ENCODE results near the gene DEFB114. TPM values are rescaled to one million over a fixed set of nuclear protein-coding genes. Genes with fewer than 3 reads are reported as not detected.

The DEFB114 gene
- total RNA-seq, 1 donor from 2014 or later: not detected

GRCh38 chr6:49937017-49937416, 26.9 kb downstream of the DEFB114 start:
- no peak overlapping the region for H2AFZ ChIP-seq (ENCODE audit: low read depth, low read length)
- no peak for DNase-seq (ENCODE audit: low read depth)
- Mint-ChIP-seq H3K9me3 (ENCODE audit: unreplicated experiment) (no peaks in the 10 kb centered on the region), H3K4me1 (ENCODE audit: low read depth, unreplicated experiment) (no peaks in the 10 kb centered on the region), H3K27me3 (ENCODE audit: low read depth, unreplicated experiment) (no peaks in the 10 kb centered on the region), H3K27ac (ENCODE audit: unreplicated experiment) (no peak overlapping the region), H3K4me3 (ENCODE audit: unreplicated experiment) (no peak overlapping the region), H3K36me3 (ENCODE audit: low read depth, unreplicated experiment) (no peaks in the 10 kb centered on the region)
- H3K4me3 ChIP-seq (ENCODE audit: insufficient read depth, low read depth, low read length): no peak overlapping the region
- no peaks in the 10 kb centered on the region for H4K20me1 ChIP-seq (ENCODE audit: insufficient read depth, low read length)
- no peaks in the 10 kb centered on the region for H3K36me3 ChIP-seq (ENCODE audit: insufficient read depth, low read length)
- H3K9me3 ChIP-seq (ENCODE audit: insufficient read depth, low read depth, low read length): no peaks in the 10 kb centered on the region
- no peaks in the 10 kb centered on the region for H3K4me1 ChIP-seq (ENCODE audit: insufficient read depth, low read length)
- no peak for TF ChIP-seq EZH2 (IDR thresholded peaks at IDR 0.05; ENCODE audit: insufficient read depth, low read length)
- H3K4me2 ChIP-seq (ENCODE audit: low read length): no peak overlapping the region
- no peaks in the 10 kb centered on the region for H3K79me2 ChIP-seq (ENCODE audit: insufficient read depth, low read length)
- H3K9ac ChIP-seq (ENCODE audit: low read length): no peak overlapping the region
- H3K27ac ChIP-seq (ENCODE audit: low read depth, low read length): no peak overlapping the region
- no peaks in the 10 kb centered on the region for H3K27me3 ChIP-seq (ENCODE audit: insufficient read depth, low read length)
- no peak for FAIRE-seq

- no peak overlapping the region for H3K4me2 ChIP-seq (ENCODE audit: low read length)
- no peak for TF ChIP-seq CTCF (IDR thresholded peaks at IDR 0.05; ENCODE audit: insufficient read depth, low read depth, low read length)
- no peak for TF ChIP-seq EZH2 (IDR thresholded peaks at IDR 0.05; ENCODE audit: insufficient read depth, low read length)
- no peak overlapping the region for H3K9ac ChIP-seq (ENCODE audit: low read length)
- H3K27me3 ChIP-seq (ENCODE audit: insufficient read depth, low read length): no peaks in the 10 kb centered on the region
- H3K27ac Mint-ChIP-seq (ENCODE audit: unreplicated experiment): no peak overlapping the region
- H3K9me3 Mint-ChIP-seq (ENCODE audit: unreplicated experiment): no peaks in the 10 kb centered on the region
- H3K36me3 Mint-ChIP-seq (ENCODE audit: low read depth, unreplicated experiment): no peaks in the 10 kb centered on the region
- no peak for FAIRE-seq
- H3K4me1 Mint-ChIP-seq (ENCODE audit: low read depth, unreplicated experiment): no peaks in the 10 kb centered on the region
- H3K9me3 ChIP-seq (ENCODE audit: insufficient read depth, low read depth, low read length): no peaks in the 10 kb centered on the region
- no peak overlapping the region for H3K4me3 Mint-ChIP-seq (ENCODE audit: unreplicated experiment)
- no peak for DNase-seq (ENCODE audit: low read depth)
- H3K36me3 ChIP-seq (ENCODE audit: insufficient read depth, low read length): no peaks in the 10 kb centered on the region
- H3K27me3 Mint-ChIP-seq (ENCODE audit: low read depth, unreplicated experiment): peaks cover under 1% of the 10 kb centered on the region
- H3K27ac ChIP-seq (ENCODE audit: low read depth, low read length): no peak overlapping the region
- H3K4me3 ChIP-seq (ENCODE audit: insufficient read depth, low read depth, low read length): no peak overlapping the region
- H3K79me2 ChIP-seq (ENCODE audit: insufficient read depth, low read length): no peaks in the 10 kb centered on the region
- no peaks in the 10 kb centered on the region for H4K20me1 ChIP-seq (ENCODE audit: insufficient read depth, low read length)
- no peak overlapping the region for H2AFZ ChIP-seq (ENCODE audit: low read depth, low read length)
- no peaks in the 10 kb centered on the region for H3K4me1 ChIP-seq (ENCODE audit: insufficient read depth, low read length)
Measured at GRCh38 chr6:49935387-49935786, 28.6 kb downstream of the DEFB114 start.

GRCh38 chr6:49934770-49935169, 29.2 kb downstream of the DEFB114 start:
- no peak overlapping the region for H3K9ac ChIP-seq (ENCODE audit: low read length)
- no peak overlapping the region for H3K27ac ChIP-seq (ENCODE audit: low read depth, low read length)
- H3K9me3 Mint-ChIP-seq (ENCODE audit: unreplicated experiment): no peaks in the 10 kb centered on the region
- H3K4me2 ChIP-seq (ENCODE audit: low read length): no peak overlapping the region
- no peaks in the 10 kb centered on the region for H4K20me1 ChIP-seq (ENCODE audit: insufficient read depth, low read length)
- H3K9me3 ChIP-seq (ENCODE audit: insufficient read depth, low read depth, low read length): no peaks in the 10 kb centered on the region
- H2AFZ ChIP-seq (ENCODE audit: low read depth, low read length): no peak overlapping the region
- H3K4me1 ChIP-seq (ENCODE audit: insufficient read depth, low read length): no peaks in the 10 kb centered on the region
- H3K4me1 Mint-ChIP-seq (ENCODE audit: low read depth, unreplicated experiment): no peaks in the 10 kb centered on the region
- no peak overlapping the region for H3K4me3 Mint-ChIP-seq (ENCODE audit: unreplicated experiment)
- H3K79me2 ChIP-seq (ENCODE audit: insufficient read depth, low read length): no peaks in the 10 kb centered on the region
- H3K27me3 ChIP-seq (ENCODE audit: insufficient read depth, low read length): no peaks in the 10 kb centered on the region
- peaks cover 3% of the 10 kb centered on the region for H3K27me3 Mint-ChIP-seq (ENCODE audit: low read depth, unreplicated experiment)
- no peaks in the 10 kb centered on the region for H3K36me3 ChIP-seq (ENCODE audit: insufficient read depth, low read length)
- FAIRE-seq (no peak), DNase-seq (ENCODE audit: low read depth) (no peak)
- H3K27ac Mint-ChIP-seq (ENCODE audit: unreplicated experiment): no peak overlapping the region
- TF ChIP-seq CTCF (IDR thresholded peaks at IDR 0.05; ENCODE audit: insufficient read depth, low read depth, low read length): no peak
- TF ChIP-seq EZH2 (IDR thresholded peaks at IDR 0.05; ENCODE audit: insufficient read depth, low read length): no peak
- H3K36me3 Mint-ChIP-seq (ENCODE audit: low read depth, unreplicated experiment): no peaks in the 10 kb centered on the region
- H3K4me3 ChIP-seq (ENCODE audit: insufficient read depth, low read depth, low read length): no peak overlapping the region
